Keratinocyte (primary cell): Measurements from ENCODE around the gene KRTAP15-1. TPM values are rescaled to one million over a fixed set of nuclear protein-coding genes. Genes with fewer than 3 reads are reported as not detected.

ENCODE experiments used
- DNase-seq: peaks from one replicate; pipeline ENCODE4 v3.0.0-alpha.2; 2011; ENCODE audit warnings: low read depth, missing footprints, low spot score
- FAIRE-seq: peaks from 2 replicates; lab custom pipeline; 2011; peaks lifted over from hg19 to GRCh38; lab: Jason Lieb, UNC
- H2AFZ ChIP-seq: 2 replicates; pipeline ENCODE4 v1.6.0; 2012; ENCODE audit warnings: low read length, control low read depth, inconsistent platforms; ENCODE audit not compliant: control insufficient read depth
- H3K27ac ChIP-seq: 2 replicates; pipeline ENCODE4 v1.5.1; 2011; ENCODE audit warnings: low read length; ENCODE audit not compliant: control insufficient read depth, insufficient read depth
- H3K27me3 ChIP-seq: 3 replicates; pipeline ENCODE4 v1.6.0; 2011; ENCODE audit warnings: low read length; ENCODE audit not compliant: control insufficient read depth, insufficient read depth; ENCODE audit errors: extremely low read depth
- H3K36me3 ChIP-seq, 2 experiments: 2 replicates in 1 of 2; 3 replicates in 1 of 2; pipeline ENCODE4 v1.5.1; 2011; ENCODE audit warnings: low read length in 2 of 2, mild to moderate bottlenecking in 1 of 2; ENCODE audit not compliant: control insufficient read depth in 2 of 2, insufficient read depth in 2 of 2; ENCODE audit errors: extremely low read depth in 1 of 2
- H3K4me1 ChIP-seq: 3 replicates; pipeline ENCODE4 v1.5.1; 2011; ENCODE audit warnings: low read length; ENCODE audit not compliant: control insufficient read depth, insufficient read depth; ENCODE audit errors: extremely low read depth
- H3K4me2 ChIP-seq: 3 replicates; pipeline ENCODE4 v1.6.0; 2011; ENCODE audit warnings: low read depth, low read length; ENCODE audit not compliant: control insufficient read depth, insufficient read depth; ENCODE audit errors: extremely low read depth
- H3K4me3 ChIP-seq, 3 experiments: fragments of 200-600 bp in 1 of 3; sonication (generic) in 1 of 3; 2 replicates in 2 of 3; 3 replicates in 1 of 3; pipeline ENCODE4 v1.5.1; 2011 to 2016; ENCODE audit warnings: low read length in 3 of 3, mild to moderate bottlenecking in 3 of 3, control low read depth in 2 of 3, inconsistent platforms in 1 of 3, low read depth in 1 of 3, mixed read lengths in 1 of 3, mixed run types in 1 of 3, moderate library complexity in 1 of 3; ENCODE audit not compliant: control insufficient read depth in 2 of 3, insufficient read depth in 2 of 3; ENCODE audit errors: extremely low read depth in 1 of 3
- H3K79me2 ChIP-seq: 2 replicates; pipeline ENCODE4 v1.6.0; 2012; ENCODE audit warnings: low read length; ENCODE audit not compliant: control insufficient read depth, insufficient read depth
- H3K9ac ChIP-seq: 3 replicates; pipeline ENCODE4 v1.6.0; 2011; ENCODE audit warnings: low read length; ENCODE audit not compliant: control insufficient read depth, insufficient read depth; ENCODE audit errors: extremely low read depth
- H3K9me1 ChIP-seq: 3 replicates; pipeline ENCODE4 v1.6.0; 2011; ENCODE audit warnings: low read length; ENCODE audit not compliant: control insufficient read depth, insufficient read depth; ENCODE audit errors: extremely low read depth
- H3K9me3 ChIP-seq: 2 replicates; pipeline ENCODE4 v1.5.1; 2012; ENCODE audit warnings: low read depth, low read length; ENCODE audit not compliant: control insufficient read depth
- H4K20me1 ChIP-seq: 3 replicates; pipeline ENCODE4 v1.6.0; 2011; ENCODE audit warnings: low read length; ENCODE audit not compliant: control insufficient read depth, insufficient read depth; ENCODE audit errors: extremely low read depth
- EZH2 ChIP-seq: IDR thresholded peaks from one replicate; pipeline ENCODE4 v1.6.1; 2012; ENCODE audit warnings: inconsistent platforms, mild to moderate bottlenecking, low read length, moderate library complexity
- dilution Hi-C: fragments of 300-500 bp; cut with MboI; formaldehyde crosslinking; loops from one replicate; pipeline ENCODE4 v1.7.0; 2020; ENCODE audit warnings: low sequenced_read_pairs; ENCODE audit not compliant: extremely low pct_ligation_motif_present
- polyA plus RNA-seq, 5 experiments: library from polyadenylated mRNA; depleted of rRNA in 3 of 5; stranded (reverse) in 3 of 5; stranded (forward) in 1 of 5; unstranded in 1 of 5; fragments of >200 nt; gene quantifications; 1 replicate in 1 of 5; 2 replicates in 3 of 5; 3 replicates in 1 of 5; pipeline versions ENCODE4 v1.2.1 to v1.2.3, GENCODE V29; 2011 to 2012; ENCODE audit warnings: missing spikeins in 2 of 5, low read depth in 1 of 5, low replicate concordance in 1 of 5
- TF ChIP-seq, protein P1 (sequence below), 3 experiments: IDR thresholded peaks in 1 of 3; conservative IDR thresholded peaks in 1 of 3; optimal IDR thresholded peaks in 1 of 3; 2 replicates in 2 of 3; 3 replicates in 1 of 3; pipeline versions ENCODE3 to v1.5.1; 2011; ENCODE audit warnings: low read length in 3 of 3, mild to moderate bottlenecking in 3 of 3, moderate library complexity in 2 of 3, control low read depth in 1 of 3, inconsistent platforms in 1 of 3; ENCODE audit not compliant: insufficient read depth in 2 of 3; ENCODE audit errors: extremely low read depth in 1 of 3

The KRTAP15-1 gene
- polyA plus RNA-seq, 1 donor (not counting 4 experiments of a cell fraction or from before 2014, with no cell fraction given), result not detected

DNA sequence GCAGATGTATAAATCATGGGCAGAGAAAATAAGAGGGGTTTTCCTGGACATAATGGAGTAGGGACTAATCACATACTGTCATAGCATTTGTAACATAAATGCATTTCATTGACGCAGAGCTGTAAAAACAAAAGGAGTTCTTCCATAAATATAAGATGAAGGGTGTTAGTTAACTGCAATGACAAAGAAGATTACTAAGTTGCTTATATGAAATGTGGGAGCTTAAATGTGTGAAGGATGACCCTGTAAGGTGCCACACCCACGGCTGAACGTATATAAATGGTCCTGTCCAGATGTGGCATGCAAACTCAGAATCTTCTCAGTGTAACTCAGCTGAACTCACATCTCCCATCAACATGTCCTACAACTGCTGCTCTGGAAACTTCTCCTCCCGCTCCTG lies 44.3 kb upstream of the KRTAP15-1 start, which contains the start of gene KRTAP13-1:
KRTAP13-1 (plus strand) TSS at position 301 of the 400 bp plus-strand sequence; CDS start at position 357, 56 bp downstream.
- H4K20me1 ChIP-seq, result no peaks in the 10 kb centered on the region
- no peaks in the 10 kb centered on the region for H3K27me3 ChIP-seq
- dilution Hi-C loops, result no loop called here
- H3K9me3 ChIP-seq, result no peaks in the 10 kb centered on the region
- no peaks in the 10 kb centered on the region for H3K4me1 ChIP-seq
- H3K4me2 ChIP-seq, result no peak within 1 kb of the TSS
- H3K9me1 ChIP-seq, result no peaks in the 10 kb centered on the region
- DNase-seq (no peak), FAIRE-seq (no peak)
- no peak for TF ChIP-seq EZH2
- TF ChIP-seq, protein P1, sequence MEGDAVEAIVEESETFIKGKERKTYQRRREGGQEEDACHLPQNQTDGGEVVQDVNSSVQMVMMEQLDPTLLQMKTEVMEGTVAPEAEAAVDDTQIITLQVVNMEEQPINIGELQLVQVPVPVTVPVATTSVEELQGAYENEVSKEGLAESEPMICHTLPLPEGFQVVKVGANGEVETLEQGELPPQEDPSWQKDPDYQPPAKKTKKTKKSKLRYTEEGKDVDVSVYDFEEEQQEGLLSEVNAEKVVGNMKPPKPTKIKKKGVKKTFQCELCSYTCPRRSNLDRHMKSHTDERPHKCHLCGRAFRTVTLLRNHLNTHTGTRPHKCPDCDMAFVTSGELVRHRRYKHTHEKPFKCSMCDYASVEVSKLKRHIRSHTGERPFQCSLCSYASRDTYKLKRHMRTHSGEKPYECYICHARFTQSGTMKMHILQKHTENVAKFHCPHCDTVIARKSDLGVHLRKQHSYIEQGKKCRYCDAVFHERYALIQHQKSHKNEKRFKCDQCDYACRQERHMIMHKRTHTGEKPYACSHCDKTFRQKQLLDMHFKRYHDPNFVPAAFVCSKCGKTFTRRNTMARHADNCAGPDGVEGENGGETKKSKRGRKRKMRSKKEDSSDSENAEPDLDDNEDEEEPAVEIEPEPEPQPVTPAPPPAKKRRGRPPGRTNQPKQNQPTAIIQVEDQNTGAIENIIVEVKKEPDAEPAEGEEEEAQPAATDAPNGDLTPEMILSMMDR (optimal IDR thresholded peaks at IDR 0.05 in 1 of 3, IDR thresholded peaks at IDR 0.05 in 1 of 3, conservative IDR thresholded peaks at IDR 0.05 in 1 of 3; ENCODE audit: extremely low read depth in 1 of 3, insufficient read depth in 2 of 3, low read length in 3 of 3), result no peak
- H3K27ac ChIP-seq, result no peak within 1 kb of the TSS
- no peak within 1 kb of the TSS for H3K9ac ChIP-seq
- no peaks in the 10 kb centered on the region for H3K36me3 ChIP-seq
- no peak within 1 kb of the TSS for H2AFZ ChIP-seq
- no peaks in the 10 kb centered on the region for H3K79me2 ChIP-seq
- no peak within 1 kb of the TSS for H3K4me3 ChIP-seq

DNA sequence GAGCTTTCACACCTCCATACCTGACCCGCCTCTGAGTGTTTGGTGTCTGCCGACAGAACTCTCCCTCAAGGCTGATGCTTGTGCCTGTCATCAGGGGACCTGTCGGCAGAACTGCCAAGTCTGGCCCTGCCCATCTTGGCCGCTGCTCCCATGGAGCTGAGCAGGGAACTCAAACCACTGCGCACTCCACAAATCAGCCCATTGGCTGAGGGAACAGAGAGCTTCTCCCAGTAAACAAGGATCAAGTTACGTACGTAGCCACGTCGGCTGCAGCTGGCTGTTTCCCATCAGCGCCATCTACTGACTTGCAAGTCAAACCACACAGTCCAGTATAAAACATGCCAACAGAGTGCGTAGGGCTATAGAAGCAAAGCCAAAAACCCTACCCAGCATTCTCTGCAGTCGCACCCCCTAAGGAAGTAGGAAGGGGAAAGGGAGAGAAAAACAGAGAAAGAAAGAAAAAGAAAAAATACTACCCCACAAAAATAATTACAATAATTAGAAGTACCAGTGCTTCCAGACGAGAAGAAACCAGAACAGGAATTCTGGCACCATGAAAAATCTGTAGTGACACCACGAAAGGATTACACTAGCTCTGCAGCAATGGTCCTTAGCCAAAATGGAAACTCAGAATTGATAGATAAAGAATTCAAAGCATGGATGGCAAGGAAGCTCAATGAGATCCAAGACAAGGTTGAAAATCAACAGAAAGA lies 31.1 kb upstream of the KRTAP15-1 start:
- no peak overlapping the region for H3K27ac ChIP-seq
- H3K36me3 ChIP-seq, result no peaks in the 10 kb centered on the region
- H4K20me1 ChIP-seq, result no peaks in the 10 kb centered on the region
- TF ChIP-seq, protein P1 (optimal IDR thresholded peaks at IDR 0.05 in 1 of 3, IDR thresholded peaks at IDR 0.05 in 1 of 3, conservative IDR thresholded peaks at IDR 0.05 in 1 of 3; ENCODE audit: extremely low read depth in 1 of 3, insufficient read depth in 2 of 3, low read length in 3 of 3), result peak; percentile 63 to 88 (median 85)
- TF ChIP-seq EZH2, result no peak
- no peaks in the 10 kb centered on the region for H3K9me3 ChIP-seq
- no peak overlapping the region for H3K4me3 ChIP-seq
- H3K4me2 ChIP-seq, result peak overlapping the region; percentile 43
- H2AFZ ChIP-seq, result peak overlapping the region; percentile 68
- no peak overlapping the region for H3K9ac ChIP-seq
- no peaks in the 10 kb centered on the region for H3K79me2 ChIP-seq
- H3K4me1 ChIP-seq, result no peaks in the 10 kb centered on the region
- FAIRE-seq (peak; percentile 46), DNase-seq (peak; percentile 32)
- no peaks in the 10 kb centered on the region for H3K27me3 ChIP-seq
- H3K9me1 ChIP-seq, result no peaks in the 10 kb centered on the region
- dilution Hi-C loops, result no loop called here
